ENCODE measurements around the gene HECTD4. TPM values are rescaled to one million over a fixed set of nuclear protein-coding genes. Genes with fewer than 3 reads are reported as not detected.

Gene HECTD4, protein sequence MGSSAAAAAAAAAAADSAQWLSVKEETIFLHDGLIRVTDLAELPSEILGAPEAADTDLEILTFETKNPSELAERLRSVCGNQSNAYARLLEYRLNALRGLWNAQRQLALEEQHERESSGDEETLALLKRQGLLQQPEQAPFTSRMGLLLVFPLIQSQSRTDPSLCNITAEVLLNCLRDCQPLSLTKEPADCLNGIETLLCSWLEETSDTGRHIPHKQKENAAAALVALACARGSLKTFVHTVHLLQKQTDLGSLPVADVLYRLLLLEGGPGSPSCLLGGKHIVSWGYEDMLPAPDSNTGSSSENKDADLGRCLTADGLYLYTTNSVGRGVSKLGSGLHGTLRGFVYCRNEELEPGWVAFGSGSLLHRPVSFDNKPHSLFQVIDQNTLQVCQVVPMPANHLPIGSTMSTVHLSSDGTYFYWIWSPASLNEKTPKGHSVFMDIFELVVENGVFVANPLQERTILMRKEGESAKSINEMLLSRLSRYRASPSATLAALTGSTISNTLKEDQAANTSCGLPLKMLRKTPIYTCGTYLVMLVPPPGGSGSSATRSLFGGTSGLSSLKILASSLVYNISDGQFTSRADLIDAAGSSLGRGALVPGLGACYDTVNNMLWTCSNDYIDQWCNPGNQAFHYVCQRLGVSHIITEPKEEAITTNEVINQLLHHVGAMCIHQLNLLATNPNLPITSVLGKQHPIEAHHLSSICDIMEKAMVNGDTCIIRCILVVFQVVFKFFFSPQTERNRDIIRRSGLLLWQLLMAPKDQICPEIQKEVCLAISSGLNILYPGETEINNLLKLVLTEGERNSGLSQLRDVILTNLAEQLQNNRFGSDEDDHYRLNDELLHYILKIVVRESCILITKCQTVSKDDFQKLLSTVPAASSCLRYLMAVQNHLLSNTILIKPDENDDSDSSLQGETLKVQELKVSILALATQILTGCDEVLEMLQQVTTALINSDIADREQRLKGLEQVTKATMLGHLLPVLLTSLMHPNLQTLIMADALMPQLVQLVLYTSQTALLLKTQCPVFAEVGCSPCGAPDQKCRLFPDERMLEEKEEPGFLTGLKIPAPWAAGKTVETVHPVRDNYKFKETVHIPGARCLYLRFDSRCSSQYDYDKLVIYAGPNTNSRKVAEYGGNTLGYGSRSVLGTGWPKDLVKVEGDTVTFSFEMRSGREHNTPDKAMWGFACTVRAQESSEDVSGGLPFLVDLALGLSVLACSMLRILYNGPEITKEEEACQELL (N-terminal part only)
- total RNA-seq (2022; extraction: Qiagen RNA extraction): 11.0 to 14.6 TPM (median 11.7 TPM) in 5 replicates

DNA sequence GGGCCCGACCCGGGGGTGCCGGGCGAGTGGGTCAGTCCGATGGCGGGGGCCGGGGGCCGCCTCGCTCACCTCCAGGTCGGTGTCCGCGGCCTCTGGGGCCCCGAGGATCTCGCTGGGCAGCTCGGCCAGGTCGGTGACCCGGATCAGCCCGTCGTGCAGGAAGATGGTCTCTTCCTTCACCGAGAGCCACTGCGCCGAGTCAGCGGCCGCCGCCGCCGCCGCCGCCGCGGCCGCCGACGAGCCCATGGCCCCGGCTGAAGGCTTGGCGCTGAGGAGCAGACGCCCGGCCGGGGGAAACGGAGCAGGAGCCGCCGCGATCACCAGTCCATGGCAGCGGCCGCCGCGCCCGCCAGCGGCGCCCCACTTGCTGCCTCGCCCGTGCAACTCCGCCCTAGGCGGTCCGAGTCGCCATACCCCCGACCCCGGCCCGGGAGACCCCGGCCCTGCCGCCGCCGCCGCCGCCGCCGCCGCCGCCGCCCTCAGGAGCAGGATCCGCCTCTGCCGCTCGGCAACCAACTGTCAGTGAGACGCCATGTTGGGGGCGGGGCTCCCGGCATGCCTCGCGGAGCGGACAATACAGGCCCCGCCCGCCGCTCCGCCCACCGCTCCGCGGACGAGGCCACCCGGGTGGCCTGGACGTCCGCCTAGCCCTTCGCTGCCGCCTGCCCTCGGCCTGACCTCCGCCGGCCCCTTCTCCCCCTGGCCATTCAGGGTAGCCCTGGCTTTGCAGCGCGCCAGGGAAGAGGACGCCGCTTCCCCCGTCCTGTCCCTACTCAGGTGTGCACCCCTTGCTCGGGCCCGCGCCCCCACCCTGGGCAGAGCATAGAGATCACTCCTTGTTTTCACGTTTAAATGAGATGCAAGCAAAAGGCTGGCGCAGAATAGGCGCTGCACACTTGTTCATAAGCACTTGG, at the start of gene HECTD4:
Gene HECTD4 (minus strand): TSS at position 549 of the 914 bp plus-strand sequence. CDS start 303 bp downstream, at position 246.

DNA sequence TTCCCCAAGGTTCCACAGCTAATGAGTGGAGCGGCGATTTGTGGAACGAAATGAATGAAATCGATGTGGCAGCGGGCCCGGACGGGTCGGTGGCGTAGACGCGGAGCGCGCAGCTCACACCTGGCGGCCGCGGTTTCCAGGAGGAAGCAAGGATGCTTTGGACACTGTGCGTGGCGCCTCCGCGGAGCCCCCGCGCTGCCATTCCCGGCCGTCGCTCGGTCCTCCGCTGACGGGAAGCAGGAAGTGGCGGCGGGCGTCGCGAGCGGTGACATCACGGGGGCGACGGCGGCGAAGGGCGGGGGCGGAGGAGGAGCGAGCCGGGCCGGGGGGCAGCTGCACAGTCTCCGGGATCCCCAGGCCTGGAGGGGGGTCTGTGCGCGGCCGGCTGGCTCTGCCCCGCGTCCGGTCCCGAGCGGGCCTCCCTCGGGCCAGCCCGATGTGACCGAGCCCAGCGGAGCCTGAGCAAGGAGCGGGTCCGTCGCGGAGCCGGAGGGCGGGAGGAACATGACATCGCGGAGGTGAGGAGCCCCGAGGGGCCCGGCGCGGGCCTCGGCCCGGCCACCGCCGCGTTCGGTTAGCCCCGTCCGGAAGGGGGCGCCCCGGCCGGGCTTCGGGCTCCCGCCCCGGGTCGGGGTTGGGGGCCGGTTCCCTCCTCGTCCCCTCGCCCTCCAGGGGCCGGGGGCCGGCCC, 36.5 kb upstream of the HECTD4 start, which contains the start of gene PTPN11:
Gene PTPN11 (plus strand): TSS at position 340 of the 689 bp plus-strand sequence. CDS start 165 bp downstream, at position 505.

DNA sequence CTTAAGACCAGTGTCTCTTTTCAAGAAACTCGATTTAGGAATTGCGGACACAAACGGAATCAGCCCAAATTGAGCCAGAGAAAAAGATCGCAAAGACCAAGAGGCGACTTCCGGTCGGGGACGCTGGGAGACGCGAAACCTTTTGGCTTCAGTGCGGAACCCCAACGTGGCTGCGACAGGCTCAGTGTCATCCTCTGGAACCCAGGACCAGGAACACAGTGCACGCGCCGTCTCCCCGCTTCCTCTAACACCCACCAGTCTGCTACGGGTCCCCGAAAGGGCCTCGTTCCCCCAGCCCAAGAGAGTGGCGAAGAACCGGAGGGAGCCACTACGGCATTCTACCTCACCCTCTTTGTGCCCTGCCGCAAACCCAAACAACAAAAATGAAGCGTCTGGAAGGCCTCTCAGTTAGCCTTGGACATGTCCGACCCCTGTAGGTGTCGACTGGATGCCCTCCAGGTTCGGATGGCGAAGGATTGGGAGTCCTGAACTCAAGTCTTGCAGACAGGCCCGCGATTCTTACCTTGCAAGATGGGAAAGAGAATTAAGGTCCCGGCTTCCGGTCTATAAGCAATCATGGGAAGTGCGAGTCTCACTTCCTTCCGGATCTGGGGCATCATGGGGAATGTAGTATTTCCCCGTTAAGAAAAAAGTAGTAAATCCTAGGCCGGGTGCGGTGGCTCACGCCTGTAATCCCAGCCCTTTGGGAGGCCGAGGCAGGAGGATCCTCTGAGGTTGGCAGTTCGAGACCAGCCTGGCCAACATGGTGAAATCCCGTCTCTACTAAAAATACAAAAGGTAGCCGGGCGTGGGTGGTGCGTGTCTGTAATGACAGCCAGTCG, 27.1 kb upstream of the HECTD4 start, which contains the start of gene RPL6:
Gene RPL6 (minus strand): TSS at position 542 of the 842 bp plus-strand sequence. CDS start 949 bp downstream, outside the sequence.

DNA sequence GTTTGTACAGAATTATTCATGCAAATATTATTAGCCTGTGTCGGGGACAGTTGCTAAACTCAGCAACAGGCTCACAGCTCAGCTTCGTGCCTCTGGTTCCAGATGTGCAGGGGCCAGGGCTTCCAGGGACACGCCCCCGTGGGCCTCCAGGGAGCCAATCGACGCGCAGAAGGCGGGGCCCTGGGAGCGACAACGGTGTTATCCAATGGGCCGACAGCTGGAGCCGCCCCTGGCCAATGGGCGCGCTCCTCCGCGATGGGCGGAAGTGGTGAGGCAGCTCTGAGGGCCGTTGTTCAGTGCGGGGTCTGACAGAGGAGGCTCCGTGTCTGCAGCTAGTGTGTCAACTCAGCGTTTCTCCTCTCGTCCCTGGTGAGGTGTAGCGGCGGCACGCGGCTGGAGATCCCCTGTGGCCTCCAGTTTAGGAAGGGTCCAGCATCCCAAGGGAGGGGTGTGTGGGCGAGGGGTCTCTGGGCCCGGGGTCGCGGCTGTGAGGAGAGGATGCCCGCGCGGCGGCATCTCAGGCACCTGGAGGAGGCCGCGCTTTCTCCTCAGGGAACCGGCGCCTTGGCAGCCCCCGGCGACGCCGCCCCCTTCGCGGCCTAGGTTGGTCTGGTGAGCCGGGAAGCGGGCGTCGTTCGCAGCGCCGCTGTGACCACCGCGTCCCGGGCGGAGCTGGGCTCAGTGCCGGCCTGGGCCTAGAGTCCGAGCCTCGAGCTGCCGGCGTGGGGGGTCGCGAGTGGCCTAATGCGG, 256.8 kb downstream of the HECTD4 start, which contains the start of gene TRAFD1:
Gene TRAFD1 (plus strand): TSS at position 311 of the 750 bp plus-strand sequence. CDS start 4,963 bp downstream, outside the sequence.

Other genes with a start within 250 kb of the HECTD4 start
- 2,073 to 2,776 TPM (median 2,144 TPM) in 5 replicates for gene RPL6, start 27.2 kb upstream of the HECTD4 start, total RNA-seq (2022; extraction: Qiagen RNA extraction)
- 41.5 to 55.1 TPM (median 51.3 TPM) in 5 replicates for gene PTPN11, start 36.5 kb upstream of the HECTD4 start, total RNA-seq (2022; extraction: Qiagen RNA extraction)

Data from A549 treated with Mapracorat at 1 μM for 4 hours (cell line).